Neuron (in vitro differentiated cells): ENCODE data around the gene COX5A.
"Not testable (repeated sequence)": the region's sequence is repeated elsewhere in the genome, so short reads cannot be mapped to it uniquely, and the experiment has no call there.

ENCODE experiments used
- H2AFZ ChIP-seq: one replicate; pipeline ENCODE4 v1.6.1; 2013; ENCODE audit warnings: low read depth, mild to moderate bottlenecking, inconsistent platforms, low read length, moderate library complexity
- H3K27me3 ChIP-seq: one replicate; pipeline ENCODE4 v1.6.1; 2013; ENCODE audit warnings: low read length; ENCODE audit not compliant: insufficient read depth
- H3K36me3 ChIP-seq: one replicate; pipeline ENCODE4 v1.6.1; 2013; ENCODE audit warnings: low read length; ENCODE audit not compliant: insufficient read depth
- H3K4me1 ChIP-seq: one replicate; pipeline ENCODE4 v1.6.1; 2013; ENCODE audit warnings: low read length; ENCODE audit not compliant: insufficient read depth
- H3K4me3 ChIP-seq: 2 replicates; pipeline ENCODE4 v1.5.1; 2013; ENCODE audit warnings: mild to moderate bottlenecking, low read length, moderate library complexity
- H3K9me3 ChIP-seq: one replicate; pipeline ENCODE4 v1.6.1; 2013; ENCODE audit warnings: low read length

The COX5A gene

DNA sequence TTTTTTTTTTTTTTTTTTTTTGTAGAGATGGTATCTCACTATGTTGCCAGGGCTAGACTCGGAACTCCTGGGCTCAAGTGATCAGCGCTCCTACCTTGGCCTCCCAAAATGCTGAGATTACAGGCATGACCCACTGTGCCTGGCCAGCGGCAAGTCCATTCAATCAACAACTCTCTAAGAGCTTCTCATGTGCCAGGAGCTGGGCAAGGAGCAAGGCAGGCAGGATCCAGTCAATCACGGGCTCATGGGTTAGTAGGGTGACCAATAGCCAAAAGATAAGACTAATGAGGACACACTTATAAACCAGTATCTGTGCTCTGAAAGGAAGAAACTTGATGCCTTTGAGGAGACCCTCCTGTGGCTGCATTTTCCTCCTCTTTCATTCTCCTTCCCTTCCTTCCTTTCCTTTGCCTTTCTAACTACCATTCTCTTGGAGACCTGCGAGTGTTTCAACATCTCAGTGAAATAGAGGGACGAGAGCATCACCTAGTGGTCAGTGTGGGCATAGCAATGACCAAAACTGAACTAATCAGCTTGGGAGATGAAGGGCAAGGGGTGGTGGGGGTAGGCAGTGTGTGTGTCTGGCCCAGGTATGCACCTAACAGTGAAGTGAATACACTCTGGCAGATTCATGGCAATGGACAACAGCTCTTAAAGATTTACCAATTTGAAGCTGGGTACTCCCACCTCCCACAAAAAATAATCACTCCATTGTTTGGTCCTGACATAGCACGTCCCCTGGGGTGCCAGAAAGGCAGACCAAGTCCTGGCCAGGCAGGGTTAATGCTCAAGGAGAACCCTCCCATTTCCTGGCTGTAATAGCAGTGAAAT is 12.4 kb upstream of the COX5A start:
- no peak overlapping the region for H3K4me3 ChIP-seq

DNA sequence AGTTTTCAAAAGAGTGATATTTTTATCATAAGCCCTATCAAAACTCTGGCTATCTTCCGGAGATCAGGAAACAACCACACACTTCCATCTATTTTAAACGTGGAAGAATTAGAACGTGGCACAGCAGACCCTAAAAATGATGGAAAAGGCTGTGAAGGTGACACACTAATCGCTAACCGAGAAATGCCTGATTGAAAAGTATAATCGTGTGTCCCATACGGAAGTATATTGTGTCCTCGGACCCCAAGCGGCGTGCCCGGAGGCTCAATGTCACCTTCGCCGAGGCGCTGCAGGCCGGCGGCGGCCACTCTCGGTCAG is 642 bp downstream of the COX5A start:
- H3K27me3 ChIP-seq, result no peaks in the 10 kb centered on the region
- peaks cover 8% of the 10 kb centered on the region for H3K4me1 ChIP-seq
- H2AFZ ChIP-seq, result peak overlapping the region; percentile 36

More for the DNA sequence above, 12.4 kb upstream of the COX5A start:
- H2AFZ ChIP-seq, result no peak overlapping the region
- H3K36me3 ChIP-seq, result no peaks in the 10 kb centered on the region
- H3K9me3 ChIP-seq, result no peaks in the 10 kb centered on the region
- H3K27me3 ChIP-seq, result no peaks in the 10 kb centered on the region
- H3K4me1 ChIP-seq, result peaks cover 2% of the 10 kb centered on the region

GRCh38 chr15:74935193-74935592 is 2.7 kb downstream of the COX5A start:
- not testable (repeated sequence) for H3K4me3 ChIP-seq, H3K9me3 ChIP-seq, H3K4me1 ChIP-seq, H2AFZ ChIP-seq, H3K27me3 ChIP-seq
- peaks cover 16% of the 10 kb centered on the region for H3K36me3 ChIP-seq

More for the DNA sequence above, 642 bp downstream of the COX5A start:
- peaks cover 2% of the 10 kb centered on the region for H3K36me3 ChIP-seq
- no peaks in the 10 kb centered on the region for H3K9me3 ChIP-seq
- peak overlapping the region; percentile 72 for H3K4me3 ChIP-seq

DNA sequence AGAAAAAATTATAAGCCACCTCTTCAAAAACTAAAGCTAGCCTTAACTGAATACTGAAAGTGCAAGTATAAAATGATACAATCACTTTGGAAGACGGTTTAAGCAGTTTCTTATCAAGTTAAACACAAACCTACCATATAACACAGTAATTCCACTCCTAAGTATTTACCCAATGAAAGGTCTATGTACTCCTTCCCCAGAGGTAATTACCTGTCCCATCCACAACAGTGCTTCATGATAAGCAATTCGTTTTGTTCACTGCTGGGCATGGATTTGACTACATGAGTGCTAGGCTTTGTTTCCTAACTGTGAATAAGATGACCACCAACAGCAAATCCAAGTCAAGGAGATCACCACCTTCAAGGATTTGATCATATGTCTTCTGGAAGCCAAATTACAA is 4.3 kb downstream of the COX5A start:
- Histone ChIP-seq H3K9me3 (peaks cover 2% of the 10 kb centered on the region), H3K27me3 (no peaks in the 10 kb centered on the region), H2AFZ (no peak overlapping the region), H3K4me1 (peaks cover 8% of the 10 kb centered on the region), H3K4me3 (no peak overlapping the region), H3K36me3 (peaks cover 26% of the 10 kb centered on the region)

DNA sequence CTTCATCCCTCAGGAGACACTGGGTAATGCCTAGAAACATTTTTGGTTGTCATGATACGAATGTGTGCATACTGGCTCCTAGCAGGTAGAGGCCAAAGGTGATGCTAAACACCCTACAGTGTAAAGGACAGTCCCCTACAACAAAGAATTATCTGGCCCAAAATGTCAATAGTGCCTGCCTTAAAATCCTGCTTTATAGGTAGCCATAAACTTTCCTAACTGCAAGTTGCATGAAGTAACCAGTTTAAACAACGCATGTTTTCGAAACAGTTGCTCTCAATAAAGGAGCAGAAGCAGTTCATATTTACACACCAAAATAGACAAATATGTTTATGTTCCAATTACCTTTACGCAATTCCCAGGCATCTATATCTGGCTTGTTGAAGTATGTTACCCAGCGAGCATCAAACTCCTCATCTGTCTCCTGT is 9.1 kb downstream of the COX5A start:
- no peak overlapping the region for H2AFZ ChIP-seq
- peaks cover 48% of the 10 kb centered on the region for H3K36me3 ChIP-seq
- no peaks in the 10 kb centered on the region for H3K4me1 ChIP-seq
- H3K9me3 ChIP-seq, result peaks cover 2% of the 10 kb centered on the region
- no peaks in the 10 kb centered on the region for H3K27me3 ChIP-seq
- H3K4me3 ChIP-seq, result no peak overlapping the region

- Histone ChIP-seq H2AFZ (no peak overlapping the region), H3K27me3 (no peaks in the 10 kb centered on the region), H3K4me3 (no peak overlapping the region), H3K36me3 (peaks cover 68% of the 10 kb centered on the region), H3K4me1 (no peaks in the 10 kb centered on the region), H3K9me3 (peaks cover 2% of the 10 kb centered on the region)
These were observed 13.3 kb downstream of the COX5A start for GRCh38 chr15:74924525-74924924.

- H3K4me1 ChIP-seq, result no peaks in the 10 kb centered on the region
- no peaks in the 10 kb centered on the region for H3K9me3 ChIP-seq
- H3K36me3 ChIP-seq, result peaks cover 74% of the 10 kb centered on the region
- H2AFZ ChIP-seq, result no peak overlapping the region
- H3K4me3 ChIP-seq, result no peak overlapping the region
- H3K27me3 ChIP-seq, result no peaks in the 10 kb centered on the region
These were observed 17.4 kb downstream of the COX5A start for GRCh38 chr15:74920456-74920855.

DNA sequence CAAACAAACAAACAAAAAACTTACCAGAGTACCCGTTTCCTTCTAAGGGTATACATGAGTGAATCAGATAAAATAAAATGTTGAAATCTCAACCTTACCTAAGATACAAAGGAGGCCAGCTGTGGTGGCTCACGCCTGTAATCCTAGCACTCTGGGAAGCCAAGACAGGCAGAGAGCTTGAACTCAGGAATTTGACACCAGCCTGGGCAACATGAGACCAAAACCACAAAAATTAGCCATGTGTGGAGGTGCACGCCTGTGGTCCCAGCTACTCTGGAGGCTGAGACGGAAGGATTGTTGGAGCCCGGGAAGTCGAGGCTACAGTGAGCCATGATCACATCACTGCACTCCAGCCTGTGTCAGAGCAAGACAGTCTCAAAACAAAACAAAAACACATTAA is 20.2 kb downstream of the COX5A start:
- no peaks in the 10 kb centered on the region for H3K4me1 ChIP-seq

DNA sequence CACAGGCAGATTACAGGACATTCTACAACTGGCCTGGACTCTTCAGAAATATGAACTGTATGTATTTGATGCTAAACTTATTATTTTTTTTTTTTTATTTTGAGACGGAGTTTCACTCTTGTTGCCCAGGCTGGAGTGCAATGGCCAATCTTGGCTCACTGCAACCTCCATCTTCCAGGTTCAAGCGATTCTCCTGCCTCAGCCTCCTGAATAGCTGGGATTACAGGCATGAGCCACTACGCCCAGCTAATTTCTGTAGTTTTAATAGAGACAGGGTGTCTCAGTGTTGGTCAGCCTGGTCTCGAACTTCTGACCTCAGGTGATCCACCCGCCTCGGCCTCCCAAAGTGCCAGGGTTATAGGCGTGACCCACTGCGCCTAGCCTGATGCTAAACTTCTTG is 24.1 kb downstream of the COX5A start:
- not testable (repeated sequence) for H3K9me3 ChIP-seq, H3K4me3 ChIP-seq, H3K27me3 ChIP-seq, H2AFZ ChIP-seq, H3K4me1 ChIP-seq
- peaks cover 57% of the 10 kb centered on the region for H3K36me3 ChIP-seq

More for the DNA sequence above, 20.2 kb downstream of the COX5A start:
- no peak overlapping the region for H3K4me3 ChIP-seq
- no peaks in the 10 kb centered on the region for H3K9me3 ChIP-seq
- peaks cover 76% of the 10 kb centered on the region for H3K36me3 ChIP-seq
- no peak overlapping the region for H2AFZ ChIP-seq
- H3K27me3 ChIP-seq, result no peaks in the 10 kb centered on the region

GRCh38 chr15:74913041-74913440 is 24.8 kb downstream of the COX5A start:
- Histone ChIP-seq H3K27me3 (no peaks in the 10 kb centered on the region), H3K4me1 (no peaks in the 10 kb centered on the region), H3K36me3 (peaks cover 49% of the 10 kb centered on the region), H3K9me3 (no peaks in the 10 kb centered on the region), H3K4me3 (no peak overlapping the region), H2AFZ (no peak overlapping the region)

DNA sequence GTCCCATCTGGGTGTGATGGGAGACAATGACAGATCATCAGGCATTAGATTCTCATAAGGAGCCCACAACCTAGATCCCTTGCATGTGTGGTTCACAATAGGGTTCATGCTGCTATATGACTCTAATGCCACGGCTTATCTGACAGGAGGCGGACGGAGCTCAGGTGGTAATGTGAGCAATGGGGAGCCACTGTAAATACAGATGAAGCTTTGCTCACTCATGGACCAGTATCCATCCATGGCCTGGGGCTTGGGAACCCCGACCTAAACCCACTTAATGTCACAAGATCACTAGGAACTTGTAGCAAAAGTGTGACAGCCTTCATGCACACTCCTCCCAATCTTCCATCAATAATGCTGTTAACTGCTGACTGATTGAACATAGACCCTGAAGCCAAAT is 29.2 kb downstream of the COX5A start:
- Histone ChIP-seq H3K4me3 (no peak overlapping the region), H2AFZ (no peak overlapping the region), H3K9me3 (no peaks in the 10 kb centered on the region), H3K4me1 (peaks cover 13% of the 10 kb centered on the region), H3K36me3 (peaks cover 35% of the 10 kb centered on the region), H3K27me3 (no peaks in the 10 kb centered on the region)

DNA sequence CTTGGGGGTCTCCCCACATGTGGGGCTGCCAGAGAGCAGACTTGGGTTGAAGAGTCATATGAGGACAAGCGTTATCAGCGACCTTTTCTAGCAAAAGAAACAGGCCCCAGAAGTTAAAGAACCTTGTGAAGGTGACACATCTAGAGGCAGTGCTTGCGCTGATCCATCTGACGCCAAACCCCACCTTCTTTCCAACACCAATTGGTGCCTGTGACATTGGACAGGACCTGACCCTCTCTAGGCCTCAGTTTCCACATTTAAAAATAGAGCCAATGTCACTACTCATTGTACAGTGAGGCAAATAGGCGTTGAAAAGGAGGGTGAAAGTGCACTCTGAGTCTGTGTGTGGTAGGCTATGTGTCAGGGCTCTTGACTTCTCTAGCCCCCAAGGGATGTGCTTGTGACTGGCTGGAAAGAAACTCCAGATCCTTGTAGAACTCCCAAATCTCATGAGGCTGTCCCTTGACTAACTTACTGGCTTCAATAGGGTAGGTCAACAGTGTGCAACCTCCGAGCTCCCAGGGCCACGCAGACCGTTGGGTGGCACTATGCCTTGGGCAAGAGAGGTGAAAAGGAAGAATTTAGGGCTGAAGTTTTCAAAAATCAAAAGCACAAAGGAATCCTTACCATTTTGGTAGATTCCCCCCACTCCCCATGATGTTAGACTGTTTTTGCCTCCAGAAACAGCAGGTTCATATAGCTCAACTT is 30.6 kb downstream of the COX5A start:
- Histone ChIP-seq H3K36me3 (peaks cover 36% of the 10 kb centered on the region), H3K9me3 (no peaks in the 10 kb centered on the region), H3K27me3 (no peaks in the 10 kb centered on the region), H2AFZ (peak overlapping the region; percentile 99), H3K4me3 (peak overlapping the region; percentile 63), H3K4me1 (peaks cover 13% of the 10 kb centered on the region)

DNA sequence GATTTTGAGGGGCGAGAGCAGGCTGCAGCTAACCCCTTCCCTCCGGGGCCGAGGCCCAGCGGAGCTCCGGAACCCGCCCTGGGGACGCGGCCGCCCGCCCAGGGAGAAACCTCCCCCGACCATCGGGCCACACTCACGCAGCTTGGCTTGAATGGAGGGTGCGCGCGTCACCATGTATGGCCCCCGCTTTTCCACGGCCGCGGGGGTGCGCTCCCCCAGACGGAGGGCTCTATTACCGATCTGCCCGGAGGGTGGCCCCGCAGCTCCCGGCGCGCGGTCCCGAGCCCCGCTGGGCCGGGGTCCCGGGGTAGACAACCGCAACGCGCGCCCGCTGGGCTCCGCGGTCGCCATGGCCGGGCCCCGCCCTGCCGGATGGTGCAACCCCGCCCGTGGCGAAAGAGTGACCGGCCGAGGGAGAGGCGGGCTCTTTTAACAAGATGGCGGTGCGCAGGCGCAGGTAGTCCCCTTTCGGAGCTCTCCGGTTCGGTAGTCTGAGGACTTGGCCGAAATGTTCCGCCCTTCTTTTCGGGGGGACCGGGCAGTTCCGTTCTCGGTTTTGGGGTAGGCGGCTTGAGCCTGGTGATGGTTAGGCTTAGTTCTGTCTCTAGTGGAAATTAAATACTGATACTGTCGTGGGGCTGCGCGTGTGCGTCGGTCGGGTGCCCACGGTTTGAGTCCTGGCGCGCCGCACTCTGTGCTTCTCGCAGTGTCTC is 31.3 kb downstream of the COX5A start, which contains the start of gene FAM219B:
TSS of gene FAM219B (minus strand) at position 402 of the 713 bp plus-strand sequence. CDS start at position 351, 51 bp downstream.
- peak within 1 kb of the TSS; percentile 99 for H2AFZ ChIP-seq
- no peaks in the 10 kb centered on the region for H3K9me3 ChIP-seq
- H3K36me3 ChIP-seq, result peaks cover 36% of the 10 kb centered on the region
- peak within 1 kb of the TSS; percentile 63 for H3K4me3 ChIP-seq
- no peaks in the 10 kb centered on the region for H3K27me3 ChIP-seq
- peaks cover 13% of the 10 kb centered on the region for H3K4me1 ChIP-seq
